Measurements from ENCODE around the gene MTOR. TPM values are rescaled to one million over a fixed set of nuclear protein-coding genes. Genes with fewer than 3 reads are reported as not detected.

The MTOR gene
- total and polyA plus RNA-seq, 4 donors: 15.1 to 36.6 (median 26.9) TPM

- peaks cover 7 to 52% (median 32%) of the 10 kb centered on the region in 5 donors for H3K4me1 ChIP-seq (ENCODE audit: control insufficient read depth in 5 of 5, insufficient read depth in 5 of 5, low read length in 5 of 5)
- H3K9me3 ChIP-seq (ENCODE audit: control insufficient read depth in 4 of 4, insufficient read depth in 3 of 4, low read length in 3 of 4): no peaks in the 10 kb centered on the region
- ATAC-seq (ENCODE audit: insufficient read depth, low FRiP score): no peak
- TF ChIP-seq, protein P1, sequence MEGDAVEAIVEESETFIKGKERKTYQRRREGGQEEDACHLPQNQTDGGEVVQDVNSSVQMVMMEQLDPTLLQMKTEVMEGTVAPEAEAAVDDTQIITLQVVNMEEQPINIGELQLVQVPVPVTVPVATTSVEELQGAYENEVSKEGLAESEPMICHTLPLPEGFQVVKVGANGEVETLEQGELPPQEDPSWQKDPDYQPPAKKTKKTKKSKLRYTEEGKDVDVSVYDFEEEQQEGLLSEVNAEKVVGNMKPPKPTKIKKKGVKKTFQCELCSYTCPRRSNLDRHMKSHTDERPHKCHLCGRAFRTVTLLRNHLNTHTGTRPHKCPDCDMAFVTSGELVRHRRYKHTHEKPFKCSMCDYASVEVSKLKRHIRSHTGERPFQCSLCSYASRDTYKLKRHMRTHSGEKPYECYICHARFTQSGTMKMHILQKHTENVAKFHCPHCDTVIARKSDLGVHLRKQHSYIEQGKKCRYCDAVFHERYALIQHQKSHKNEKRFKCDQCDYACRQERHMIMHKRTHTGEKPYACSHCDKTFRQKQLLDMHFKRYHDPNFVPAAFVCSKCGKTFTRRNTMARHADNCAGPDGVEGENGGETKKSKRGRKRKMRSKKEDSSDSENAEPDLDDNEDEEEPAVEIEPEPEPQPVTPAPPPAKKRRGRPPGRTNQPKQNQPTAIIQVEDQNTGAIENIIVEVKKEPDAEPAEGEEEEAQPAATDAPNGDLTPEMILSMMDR (IDR thresholded peaks at IDR 0.05; ENCODE audit: control extremely low read depth, extremely low read depth): no peak
- H3K36me3 ChIP-seq (ENCODE audit: control insufficient read depth in 4 of 4, insufficient read depth in 4 of 4, low read length in 4 of 4): peaks cover 14 to 25% (median 17%) of the 10 kb centered on the region in 4 donors
- H3K27ac ChIP-seq (ENCODE audit: low read depth in 1 of 2, low read length in 1 of 2): no peak overlapping the region
- no peak for DNase-seq
- H3K4me3 ChIP-seq: no peak overlapping the region
- 76 to 89% methylated on average over 9 of the region's 9 CpGs for WGBS, 2 donors
- H3K9ac ChIP-seq (ENCODE audit: insufficient read depth in 1 of 2, low read length in 2 of 2): peak overlapping the region in 1 of 2 donors; percentile 47
- no peaks in the 10 kb centered on the region for H3K27me3 ChIP-seq (ENCODE audit: control insufficient read depth in 3 of 3, insufficient read depth in 3 of 3, low read length in 2 of 3)
These were observed 109.6 kb downstream of the MTOR start for GRCh38 chr1:11152755-11153154.

DNA sequence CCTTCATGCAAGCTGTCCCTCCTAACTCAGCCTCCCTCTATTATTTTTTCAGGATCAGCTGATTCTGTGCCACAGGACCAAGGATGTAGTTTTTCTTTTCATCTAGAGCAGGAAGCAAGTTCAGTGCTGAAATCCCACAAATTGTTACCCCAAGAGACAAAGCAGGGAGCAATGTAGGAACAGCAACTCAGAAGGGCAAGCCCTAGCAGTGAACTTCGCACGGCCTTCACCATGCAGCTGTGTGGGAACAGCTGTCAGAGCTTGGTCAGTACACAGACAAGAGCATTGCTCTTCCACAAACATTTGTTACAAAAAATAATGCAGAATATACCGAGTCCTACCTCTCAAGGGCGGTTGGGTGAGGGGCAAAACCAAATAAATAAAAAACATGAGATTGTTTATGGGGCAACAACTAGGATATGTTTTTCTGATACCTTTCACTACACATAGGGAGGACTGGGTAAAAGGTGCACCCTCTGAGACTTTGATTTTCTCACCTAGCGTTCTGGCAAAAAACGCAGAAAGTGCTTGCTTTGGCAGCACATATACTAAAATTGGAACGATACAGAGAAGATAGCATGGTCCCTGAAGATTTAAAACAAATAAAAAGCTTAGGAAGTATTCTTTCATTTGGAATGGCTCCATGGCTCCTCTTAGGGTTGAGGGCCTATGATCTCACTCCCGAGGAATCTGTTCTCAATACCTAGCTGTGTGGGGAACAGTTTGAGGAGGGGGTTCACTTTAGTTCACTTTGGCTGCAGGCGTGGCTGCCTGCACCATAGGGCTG, 110.3 kb downstream of the MTOR start:
- Histone ChIP-seq H3K9ac (ENCODE audit: insufficient read depth in 1 of 2, low read length in 2 of 2) (peak overlapping the region in 1 of 2 donors; percentile 34), H3K27me3 (ENCODE audit: control insufficient read depth in 3 of 3, insufficient read depth in 3 of 3, low read length in 2 of 3) (no peaks in the 10 kb centered on the region), H3K9me3 (ENCODE audit: control insufficient read depth in 4 of 4, insufficient read depth in 3 of 4, low read length in 3 of 4) (no peaks in the 10 kb centered on the region), H3K4me1 (ENCODE audit: control insufficient read depth in 5 of 5, insufficient read depth in 5 of 5, low read length in 5 of 5) (peaks cover under 1 to 52% (median 28%) of the 10 kb centered on the region in 5 donors), H3K36me3 (ENCODE audit: control insufficient read depth in 4 of 4, insufficient read depth in 4 of 4, low read length in 4 of 4) (peaks cover 11 to 27% (median 18%) of the 10 kb centered on the region in 4 donors), H3K4me3 (no peak overlapping the region), H3K27ac (ENCODE audit: low read depth in 1 of 2, low read length in 1 of 2) (peak overlapping the region in 1 of 2 donors; percentile 56)
- TF ChIP-seq, protein P1 (IDR thresholded peaks at IDR 0.05; ENCODE audit: control extremely low read depth, extremely low read depth): no peak
- WGBS, 2 donors: 62 to 84% methylated on average over 9 of the region's 9 CpGs
- ATAC-seq (ENCODE audit: insufficient read depth, low FRiP score) (no peak), DNase-seq (peak; percentile 52 to 80 (median 59))

GRCh38 chr1:11151114-11151513, 111.2 kb downstream of the MTOR start:
- H3K27ac ChIP-seq (ENCODE audit: low read depth in 1 of 2, low read length in 1 of 2): peak overlapping the region in 1 of 2 donors; percentile 56
- TF ChIP-seq, protein P1 (IDR thresholded peaks at IDR 0.05; ENCODE audit: control extremely low read depth, extremely low read depth): no peak
- DNase-seq (peak in 1 of 3 donors; percentile 51), ATAC-seq (ENCODE audit: insufficient read depth, low FRiP score) (no peak)
- peaks cover 10 to 21% (median 17%) of the 10 kb centered on the region in 4 donors for H3K36me3 ChIP-seq (ENCODE audit: control insufficient read depth in 4 of 4, insufficient read depth in 4 of 4, low read length in 4 of 4)
- no peaks in the 10 kb centered on the region for H3K9me3 ChIP-seq (ENCODE audit: control insufficient read depth in 4 of 4, insufficient read depth in 3 of 4, low read length in 3 of 4)
- no peak overlapping the region for H3K9ac ChIP-seq (ENCODE audit: insufficient read depth in 1 of 2, low read length in 2 of 2)
- WGBS, 2 donors: 79 to 83% methylated on average over 5 of the region's 5 CpGs
- H3K4me3 ChIP-seq: no peak overlapping the region
- no peaks in the 10 kb centered on the region for H3K27me3 ChIP-seq (ENCODE audit: control insufficient read depth in 3 of 3, insufficient read depth in 3 of 3, low read length in 2 of 3)
- H3K4me1 ChIP-seq (ENCODE audit: control insufficient read depth in 5 of 5, insufficient read depth in 5 of 5, low read length in 5 of 5): peaks cover 0 to 58% (median 32%) of the 10 kb centered on the region in 5 donors

Data from lung (tissue), 12 donors.